Breast epithelium (tissue), 4 donors: ENCODE measurements around the gene COPB2. TPM values are rescaled to one million over a fixed set of nuclear protein-coding genes. Genes with fewer than 3 reads are reported as not detected.

ENCODE experiments used
- DNase-seq, 2 donors: peaks; one replicate each; pipeline ENCODE4 v3.0.0-alpha.2; 2019; ENCODE audit warnings: low spot score in 2 of 2
- H3K27ac ChIP-seq, 2 donors: fragments of 200-600 bp; sonication (generic) in 1 of 2; one replicate each; pipeline ENCODE4 v1.5.1; 2016 to 2019; ENCODE audit warnings: mild to moderate bottlenecking in 1 of 2
- H3K27me3 ChIP-seq, 2 donors: fragments of 200-600 bp; sonication (generic) in 1 of 2; one replicate each; pipeline versions ENCODE4 v1.5.1 to v1.6.0; 2017 to 2019; ENCODE audit warnings: control low read depth in 1 of 2, mild to moderate bottlenecking in 1 of 2
- H3K36me3 ChIP-seq: fragments of 200-600 bp; one replicate; pipeline ENCODE4 v1.5.1; 2019
- H3K4me1 ChIP-seq, 2 donors: fragments of 200-600 bp; sonication (generic); one replicate each; pipeline ENCODE4 v1.5.1; 2016 to 2019; ENCODE audit warnings: control low read depth in 1 of 2
- H3K4me3 ChIP-seq, 3 donors: fragments of 200-600 bp; sonication (generic); 1 replicate in 2 of 3; 2 replicates in 1 of 3; pipeline ENCODE4 v1.5.1; 2016 to 2019; ENCODE audit warnings: mild to moderate bottlenecking in 3 of 3, moderate library complexity in 2 of 3
- H3K9me3 ChIP-seq, 2 donors: fragments of 200-600 bp; sonication (generic) in 1 of 2; one replicate each; pipeline ENCODE4 v1.5.1; 2016 to 2019; ENCODE audit warnings: control low read depth in 1 of 2
- POLR2A ChIP-seq: fragments of 450-650 bp; IDR thresholded peaks from one replicate; pipeline ENCODE4 v1.6.1; 2016; ENCODE audit warnings: antibody characterized with exemption, mild to moderate bottlenecking, moderate library complexity
- POLR2AphosphoS5 ChIP-seq, 3 donors: sonication (generic); formaldehyde crosslinking; IDR thresholded peaks; one replicate each; pipeline ENCODE4 v1.6.1; 2017; ENCODE audit warnings: antibody characterized with exemption in 3 of 3
- intact Hi-C: fragments of 100-400 bp; cut with DNase I; formaldehyde crosslinking; loops from one replicate; pipeline ENCODE4 v1.15.1; 2023; ENCODE audit warnings: low total_unique reads
- total RNA-seq, 3 donors: library from RNA; depleted of rRNA; stranded (reverse); fragments of >200 nt; gene quantifications; one replicate each; pipeline ENCODE4 v1.1.0, GENCODE V29; 2016
- TF ChIP-seq, protein P1 (sequence below), 3 donors: fragments of 450-650 bp; IDR thresholded peaks; one replicate each; pipeline ENCODE4 v1.5.1; 2016 to 2017; ENCODE audit warnings: antibody characterized with exemption in 3 of 3, mild to moderate bottlenecking in 3 of 3, moderate library complexity in 3 of 3

The COPB2 gene
- total RNA-seq, 3 donors from 2014 or later, result 76.5 to 109 (median 109) TPM

DNA sequence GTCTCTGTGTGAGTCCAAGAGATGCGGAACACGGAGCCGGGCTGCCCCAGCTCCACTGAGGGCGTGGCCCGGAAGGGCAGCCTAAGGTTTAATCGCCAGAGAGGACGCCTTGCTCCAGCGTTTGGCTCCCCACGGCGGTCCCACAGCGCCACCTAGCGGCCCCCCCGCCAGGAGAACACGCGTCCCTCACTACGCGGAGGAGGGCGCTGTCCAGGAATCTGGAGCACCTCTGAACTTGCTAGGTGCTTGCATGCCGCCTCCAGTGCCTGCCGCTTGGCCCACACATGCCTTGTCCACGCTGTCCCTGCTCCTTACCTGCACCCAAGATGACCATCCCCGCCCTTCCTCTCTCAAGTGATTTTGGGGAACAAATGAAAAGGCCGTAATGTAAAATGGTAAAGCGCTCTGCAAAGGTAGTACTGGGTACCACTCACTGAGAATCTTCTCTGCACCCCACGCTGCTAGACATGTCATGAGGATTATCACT is 60.0 kb downstream of the COPB2 start:
- intact Hi-C loops, result loop anchor here (10.0 kb wide), 1 partner anchor 385 kb away; the partner anchor contains the start of genes FOXL2 and FOXL2NB
- Histone ChIP-seq H3K36me3 (no peaks in the 10 kb centered on the region), H3K9me3 (no peaks in the 10 kb centered on the region), H3K27ac (no peak overlapping the region), H3K27me3 (peaks cover 0 to 15% of the 10 kb centered on the region in 2 donors), H3K4me3 (peak overlapping the region in 1 of 3 donors; percentile 52), H3K4me1 (no peaks in the 10 kb centered on the region)
- peak in 1 of 3 donors; percentile 15 for TF ChIP-seq POLR2AphosphoS5 (IDR thresholded peaks at IDR 0.05)
- no peak for TF ChIP-seq POLR2A
- TF ChIP-seq, protein P1, sequence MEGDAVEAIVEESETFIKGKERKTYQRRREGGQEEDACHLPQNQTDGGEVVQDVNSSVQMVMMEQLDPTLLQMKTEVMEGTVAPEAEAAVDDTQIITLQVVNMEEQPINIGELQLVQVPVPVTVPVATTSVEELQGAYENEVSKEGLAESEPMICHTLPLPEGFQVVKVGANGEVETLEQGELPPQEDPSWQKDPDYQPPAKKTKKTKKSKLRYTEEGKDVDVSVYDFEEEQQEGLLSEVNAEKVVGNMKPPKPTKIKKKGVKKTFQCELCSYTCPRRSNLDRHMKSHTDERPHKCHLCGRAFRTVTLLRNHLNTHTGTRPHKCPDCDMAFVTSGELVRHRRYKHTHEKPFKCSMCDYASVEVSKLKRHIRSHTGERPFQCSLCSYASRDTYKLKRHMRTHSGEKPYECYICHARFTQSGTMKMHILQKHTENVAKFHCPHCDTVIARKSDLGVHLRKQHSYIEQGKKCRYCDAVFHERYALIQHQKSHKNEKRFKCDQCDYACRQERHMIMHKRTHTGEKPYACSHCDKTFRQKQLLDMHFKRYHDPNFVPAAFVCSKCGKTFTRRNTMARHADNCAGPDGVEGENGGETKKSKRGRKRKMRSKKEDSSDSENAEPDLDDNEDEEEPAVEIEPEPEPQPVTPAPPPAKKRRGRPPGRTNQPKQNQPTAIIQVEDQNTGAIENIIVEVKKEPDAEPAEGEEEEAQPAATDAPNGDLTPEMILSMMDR (IDR thresholded peaks at IDR 0.05), result peak; percentile 67 to 97 (median 92)
- peak; percentile 56 to 87 for DNase-seq

DNA sequence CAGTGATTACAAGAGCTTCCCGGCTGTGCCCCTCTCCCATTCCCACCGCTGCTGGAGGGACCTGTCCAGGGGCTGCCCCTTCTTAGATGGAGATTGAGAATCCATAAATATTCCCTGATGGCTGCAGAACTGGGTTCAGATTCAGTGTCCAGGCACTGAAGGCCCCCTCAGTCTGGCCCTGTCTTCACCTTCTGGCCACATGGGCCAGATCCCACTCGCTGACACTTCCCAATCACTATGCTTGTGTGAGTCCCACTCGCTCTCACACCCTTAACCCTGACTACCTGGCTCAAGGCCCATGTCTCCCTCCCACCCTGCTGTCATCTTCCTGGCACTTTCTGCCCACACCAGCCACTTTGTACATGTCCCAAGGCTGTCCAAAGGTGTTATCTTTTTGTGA is 61.1 kb downstream of the COPB2 start:
- intact Hi-C loops, result loop anchor here (10.0 kb wide), 1 partner anchor 384 kb away; the partner anchor contains the start of genes FOXL2 and FOXL2NB
- no peak overlapping the region for H3K4me3 ChIP-seq
- no peak for DNase-seq
- no peaks in the 10 kb centered on the region for H3K36me3 ChIP-seq
- TF ChIP-seq, protein P1 (IDR thresholded peaks at IDR 0.05), result no peak
- TF ChIP-seq POLR2AphosphoS5 (IDR thresholded peaks at IDR 0.05) (no peak), POLR2A (no peak)
- H3K9me3 ChIP-seq, result no peaks in the 10 kb centered on the region
- peaks cover 0 to 15% of the 10 kb centered on the region in 2 donors for H3K27me3 ChIP-seq
- no peak overlapping the region for H3K27ac ChIP-seq
- no peaks in the 10 kb centered on the region for H3K4me1 ChIP-seq

DNA sequence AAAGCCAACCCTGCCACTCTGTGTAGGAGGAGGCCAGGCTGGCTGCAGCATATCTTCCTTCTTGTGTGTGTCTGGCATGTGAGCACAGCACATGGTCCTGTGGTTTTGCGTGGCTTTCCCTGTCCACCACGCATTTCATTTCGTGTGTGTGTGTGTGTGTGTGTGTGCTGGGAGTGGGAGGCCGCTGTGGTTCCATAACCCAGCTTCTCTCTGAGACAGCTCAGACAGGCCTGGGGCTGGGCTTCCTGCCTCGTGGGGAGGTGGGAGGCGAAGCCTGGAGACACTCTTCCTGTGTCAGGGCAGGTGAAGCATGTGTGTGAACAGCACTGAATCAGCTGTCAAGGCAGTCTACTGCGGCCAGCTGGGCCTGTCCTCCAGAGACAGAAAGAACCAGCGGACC is 61.6 kb downstream of the COPB2 start:
- TF ChIP-seq POLR2AphosphoS5 (IDR thresholded peaks at IDR 0.05), result no peak
- TF ChIP-seq, protein P1 (IDR thresholded peaks at IDR 0.05), result no peak
- no peak for TF ChIP-seq POLR2A
- intact Hi-C loops, result loop anchor here (10.0 kb wide), 1 partner anchor 383 kb away; the partner anchor contains the start of genes FOXL2 and FOXL2NB
- H3K9me3 ChIP-seq, result no peaks in the 10 kb centered on the region
- no peaks in the 10 kb centered on the region for H3K36me3 ChIP-seq
- H3K4me1 ChIP-seq, result no peaks in the 10 kb centered on the region
- no peak for DNase-seq
- no peak overlapping the region for H3K27ac ChIP-seq
- H3K4me3 ChIP-seq, result no peak overlapping the region
- peaks cover 0 to 15% of the 10 kb centered on the region in 2 donors for H3K27me3 ChIP-seq

DNA sequence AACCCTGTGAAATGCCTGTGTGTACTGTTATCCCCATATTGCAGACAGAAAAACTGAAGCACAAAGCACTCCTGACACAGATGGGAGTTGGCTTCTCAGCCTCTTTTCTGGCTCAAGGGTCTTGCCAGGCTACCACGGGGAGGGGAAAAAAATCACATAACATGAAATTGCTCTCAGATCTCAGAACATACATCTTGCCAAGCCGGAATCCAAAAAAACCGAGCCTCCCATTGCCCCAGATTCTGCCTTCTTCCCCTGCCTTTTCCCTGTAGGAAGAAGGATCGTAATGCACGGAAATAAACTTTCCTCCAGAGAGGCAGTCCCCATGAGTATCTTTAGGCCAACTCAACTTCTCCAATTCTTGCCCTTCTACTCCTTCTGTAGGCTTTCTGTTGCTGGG is 62.2 kb downstream of the COPB2 start:
- intact Hi-C loops, result loop anchor here (10.0 kb wide), 1 partner anchor 382 kb away; the partner anchor contains the start of genes FOXL2 and FOXL2NB

DNA sequence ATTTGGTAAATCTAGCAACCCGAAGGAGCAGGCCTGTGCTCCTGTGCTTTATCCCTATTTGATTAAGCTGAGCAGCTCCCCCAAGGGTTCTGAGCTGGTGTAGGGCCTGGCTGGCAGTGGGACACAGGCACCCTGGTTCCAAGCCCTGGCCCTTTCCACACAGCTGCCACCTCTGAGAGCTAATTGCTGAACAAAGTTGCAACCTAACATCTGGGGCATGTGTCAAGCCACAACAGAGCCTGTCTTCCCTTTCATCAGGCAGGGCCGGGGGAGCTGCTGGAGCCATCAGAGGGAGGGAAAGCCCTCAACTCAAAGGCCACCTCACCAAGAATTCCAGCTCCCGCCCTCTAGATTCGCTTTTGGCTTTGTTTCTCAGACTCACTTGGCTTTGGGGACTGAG is 62.7 kb downstream of the COPB2 start:
- intact Hi-C loops, result loop anchor here (10.0 kb wide), 1 partner anchor 382 kb away; the partner anchor contains the start of genes FOXL2 and FOXL2NB
- no peak for TF ChIP-seq POLR2A
- TF ChIP-seq, protein P1 (IDR thresholded peaks at IDR 0.05), result no peak
- no peak for TF ChIP-seq POLR2AphosphoS5 (IDR thresholded peaks at IDR 0.05)
- no peak overlapping the region for H3K27ac ChIP-seq
- no peaks in the 10 kb centered on the region for H3K9me3 ChIP-seq
- no peaks in the 10 kb centered on the region for H3K4me1 ChIP-seq
- no peaks in the 10 kb centered on the region for H3K36me3 ChIP-seq
- no peak overlapping the region for H3K4me3 ChIP-seq
- DNase-seq, result no peak
- H3K27me3 ChIP-seq, result peaks cover 0 to 8% of the 10 kb centered on the region in 2 donors

More for the DNA sequence above, 62.2 kb downstream of the COPB2 start:
- H3K9me3 ChIP-seq, result no peaks in the 10 kb centered on the region
- no peak overlapping the region for H3K4me3 ChIP-seq
- H3K27me3 ChIP-seq, result peaks cover 0 to 13% of the 10 kb centered on the region in 2 donors
- no peak for DNase-seq
- H3K4me1 ChIP-seq, result no peaks in the 10 kb centered on the region
- no peak overlapping the region for H3K27ac ChIP-seq
- no peaks in the 10 kb centered on the region for H3K36me3 ChIP-seq
- TF ChIP-seq POLR2A (no peak), POLR2AphosphoS5 (IDR thresholded peaks at IDR 0.05) (no peak)
- TF ChIP-seq, protein P1 (IDR thresholded peaks at IDR 0.05), result no peak
